ENCODE results near the gene MACROD2. TPM values are rescaled to one million over a fixed set of nuclear protein-coding genes. Genes with fewer than 3 reads are reported as not detected.

Gene MACROD2
- total and polyA plus RNA-seq, 2 of the 4 experiments (the other 2 are of a cell fraction): not detected

GRCh38 chr20:15072316-15072715 is 1077.0 kb downstream of the MACROD2 start:
- no peak overlapping the region for H4K5ac ChIP-seq (ENCODE audit: low read depth, low read length)
- H3K4ac ChIP-seq (ENCODE audit: low read depth, low read length): no peak overlapping the region
- H2AK9ac ChIP-seq (replicated peaks; ENCODE audit: low read depth, low read length, poor library complexity): no peak overlapping the region
- H2BK120ac ChIP-seq (ENCODE audit: low read depth, low read length): no peak overlapping the region
- H2AK5ac ChIP-seq (ENCODE audit: low read depth, low read length): no peak overlapping the region
- no peak for DNase-seq
- no peak overlapping the region for H4K8ac ChIP-seq (ENCODE audit: low read depth in 2 of 2, low read length in 2 of 2)
- no peak overlapping the region for H3K4me3 ChIP-seq (ENCODE audit: insufficient read depth, low read depth, low read length)
- no peaks in the 10 kb centered on the region for H3K36me3 ChIP-seq (ENCODE audit: control insufficient read depth, insufficient read depth, low read length)
- H2AFZ ChIP-seq (replicated peaks; ENCODE audit: low read length, poor library complexity): no peak overlapping the region
- no peaks in the 10 kb centered on the region for H3K4me1 ChIP-seq (ENCODE audit: control insufficient read depth, insufficient read depth, low read length)
- no peak overlapping the region for H3K4me2 ChIP-seq (ENCODE audit: low read depth, low read length)
- H2BK15ac ChIP-seq (ENCODE audit: low read depth, low read length): no peak overlapping the region
- H3K56ac ChIP-seq (ENCODE audit: extremely low read depth, insufficient read depth, low read length): no peak overlapping the region
- no peak overlapping the region for H3K9ac ChIP-seq (ENCODE audit: low read depth, low read length)
- H3K18ac ChIP-seq (ENCODE audit: low read depth, low read length): no peak overlapping the region
- BruUV-seq (replicated peaks): no TSS peak
- dilution Hi-C loops (cut with HindIII; ENCODE audit: low sequenced_read_pairs, unreplicated experiment) (no loop called here), in situ Hi-C loops (cut with MboI; ENCODE audit: low sequenced_read_pairs) (no loop called here), intact Hi-C loops (cut with micrococcal nuclease) (no loop called here)
- CTCF ChIA-PET: no interaction called here
- H3K79me1 ChIP-seq (ENCODE audit: low read depth in 1 of 2, low read length in 2 of 2): no peaks in the 10 kb centered on the region
- no peaks in the 10 kb centered on the region for H3K9me1 ChIP-seq (ENCODE audit: insufficient read depth, low read length)
- H3K9me3 ChIP-seq (ENCODE audit: control insufficient read depth, insufficient read depth, low read length): peaks cover 6% of the 10 kb centered on the region
- ATAC-seq (ENCODE audit: low read depth): no peak
- POLR2A ChIA-PET (ENCODE audit: unreplicated experiment): no interaction called here
- no peak overlapping the region for H2BK5ac ChIP-seq (ENCODE audit: low read depth, low read length, poor library complexity, severe bottlenecking)
- no peak overlapping the region for H2BK20ac ChIP-seq (ENCODE audit: low read depth, low read length)
- no peaks in the 10 kb centered on the region for H4K20me1 ChIP-seq (ENCODE audit: insufficient read depth, low read length)
- TF ChIP-seq CHD1 (IDR thresholded peaks at IDR 0.05; ENCODE audit: low read depth, low read length): no peak
- TF ChIP-seq RAD21 (IDR thresholded peaks at IDR 0.05; ENCODE audit: low read length): no peak
- TF ChIP-seq RFX5 (IDR thresholded peaks at IDR 0.05; ENCODE audit: low read depth, low read length): no peak
- no peak for TF ChIP-seq CEBPB (IDR thresholded peaks at IDR 0.05; ENCODE audit: low read depth, low read length)
- no peak for TF ChIP-seq USF2 (IDR thresholded peaks at IDR 0.05; ENCODE audit: low read depth, low read length)
- no peak for TF ChIP-seq BHLHE40 (IDR thresholded peaks at IDR 0.05; ENCODE audit: low read depth, low read length)
- no peak for TF ChIP-seq MXI1 (IDR thresholded peaks at IDR 0.05; ENCODE audit: borderline replicate concordance, low read depth, low read length)
- TF ChIP-seq SMC3 (IDR thresholded peaks at IDR 0.05; ENCODE audit: low read depth, low read length): no peak
- no peak for TF ChIP-seq RCOR1 (IDR thresholded peaks at IDR 0.05; ENCODE audit: insufficient replicate concordance, low read length)
- TF ChIP-seq FOS (IDR thresholded peaks at IDR 0.05; ENCODE audit: low read depth, low read length): no peak
- no peak for TF ChIP-seq MAFK (IDR thresholded peaks at IDR 0.05; ENCODE audit: low read depth, low read length)
- no peak for TF ChIP-seq CTCF (conservative IDR thresholded peaks at IDR 0.05; ENCODE audit: low read depth, low read length)
- no peak for TF ChIP-seq MAZ (IDR thresholded peaks at IDR 0.05; ENCODE audit: borderline replicate concordance, low read depth, low read length)
- no peak for TF ChIP-seq ELK1 (IDR thresholded peaks at IDR 0.05; ENCODE audit: borderline replicate concordance, low read depth, low read length)
- TF ChIP-seq NFE2L2 (IDR thresholded peaks at IDR 0.05; ENCODE audit: low read depth, low read length): no peak
- TF ChIP-seq POLR2A (IDR thresholded peaks at IDR 0.05; ENCODE audit: low read depth, low read length): no peak
- no peak overlapping the region for H3K27ac ChIP-seq (ENCODE audit: insufficient read depth, low read length)
- H3K14ac ChIP-seq (replicated peaks; ENCODE audit: low read depth, low read length): no peak overlapping the region
- no peak overlapping the region for H3K23ac ChIP-seq (ENCODE audit: low read depth, low read length)
- H3K27me3 ChIP-seq (ENCODE audit: control insufficient read depth, insufficient read depth, low read length): no peaks in the 10 kb centered on the region
- H4K91ac ChIP-seq (ENCODE audit: insufficient read depth, low read depth, low read length): no peak overlapping the region

Data from IMR-90 (cell line).